Heart left ventricle (tissue), 16 donors: ENCODE measurements around the gene WNT7B. TPM values are rescaled to one million over a fixed set of nuclear protein-coding genes. Genes with fewer than 3 reads are reported as not detected.
A peak's percentile ranks its signal among the peaks of the same experiment; 100 is the strongest.

Source experiments
- ATAC-seq, 4 donors: fragments of 200-7000 bp; cut with Tn5 transposase; one replicate each; pipeline ENCODE4 v1.9.1; 2020 to 2022; ENCODE audit warnings: moderate library complexity in 4 of 4, mild to moderate bottlenecking in 3 of 4, moderate number of reproducible peaks in 1 of 4
- DNase-seq, 5 donors: peaks; one replicate each; pipeline ENCODE4 v3.0.0-alpha.2; 2020
- H3K27ac ChIP-seq, 12 donors: fragments of 200-600 bp; sonication (generic) in 4 of 12; one replicate each; pipeline versions ENCODE4 v1.5.0 to v1.8.0; 2016 to 2022; ENCODE audit warnings: mild to moderate bottlenecking in 2 of 12
- H3K27me3 ChIP-seq, 9 donors: fragments of 200-600 bp; sonication (generic) in 2 of 9; one replicate each; pipeline versions ENCODE4 v1.5.1 to v1.8.0; 2016 to 2022; ENCODE audit warnings: mild to moderate bottlenecking in 3 of 9
- H3K36me3 ChIP-seq, 9 donors: fragments of 200-600 bp; sonication (generic) in 2 of 9; one replicate each; pipeline versions ENCODE4 v1.5.0 to v1.8.0; 2018 to 2022; ENCODE audit warnings: mild to moderate bottlenecking in 2 of 9
- H3K4me1 ChIP-seq, 12 donors: fragments of 200-600 bp; sonication (generic) in 4 of 12; one replicate each; pipeline versions ENCODE4 v1.5.0 to v1.8.0; 2016 to 2022; ENCODE audit warnings: mild to moderate bottlenecking in 3 of 12
- H3K4me3 ChIP-seq, 12 donors: fragments of 200-600 bp; sonication (generic) in 4 of 12; one replicate each; pipeline versions ENCODE4 v1.5.0 to v1.8.0; 2017 to 2022; ENCODE audit warnings: mild to moderate bottlenecking in 9 of 12, moderate library complexity in 4 of 12
- H3K9me3 ChIP-seq, 12 donors: fragments of 200-600 bp; sonication (generic) in 4 of 12; one replicate each; pipeline versions ENCODE4 v1.5.0 to v1.8.0; 2016 to 2022; ENCODE audit warnings: mild to moderate bottlenecking in 1 of 12
- CTCF ChIP-seq, 12 donors: fragments of 200-600 bp; sonication (generic) in 4 of 12; IDR thresholded peaks; one replicate each; pipeline versions ENCODE4 v1.5.0 to v1.8.0; 2018 to 2022; ENCODE audit warnings: antibody characterized with exemption in 12 of 12, mild to moderate bottlenecking in 5 of 12
- POLR2A ChIP-seq, 2 donors: fragments of 450-650 bp; IDR thresholded peaks; one replicate each; pipeline ENCODE4 v1.6.1; 2017; ENCODE audit warnings: antibody characterized with exemption in 2 of 2, mild to moderate bottlenecking in 2 of 2, moderate library complexity in 2 of 2
- WGBS, 4 donors: extraction: QIAGEN DNeasy Blood & Tissue Kit in 2 of 4; methylation state at CpG; one replicate each; pipeline versions ENCODE4 v1.1.5 to v1.1.7; 2013 to 2018; 5-methylcytosine and 5-hydroxymethylcytosine counted together
- intact Hi-C, 10 donors: fragments of 100-400 bp; cut with DNase I; formaldehyde crosslinking; loops; one replicate each; pipeline versions ENCODE4 v1.11.1 to v1.14.2; 2022
- polyA plus RNA-seq, 2 donors: library from polyadenylated mRNA; stranded (reverse); fragments of 200-250 nt; gene quantifications; one replicate each; pipeline ENCODE4 v1.2.3, GENCODE V29; 2013
- total RNA-seq, 9 donors: library from RNA; depleted of rRNA in 2 of 9; stranded (reverse); fragments of >200 nt in 2 of 9; fragmentation: NEBNext Ultra II Directional in 3 of 9; extraction: Animal tissue kit (Norgen Biotek cat#: 25700) in 3 of 9; gene quantifications; one replicate each; pipeline versions ENCODE4 v1.1.0 to v1.2.4, GENCODE V29; 2016 to 2023
- donor health status: ischemic (EF 13 %, LVEDD 7.1; RV severe dilation, severe dysfunction).
- donor health status: healthy with polysubstance abuse.
- donor health status: DM: no; HTN: yes; CAD: no.
- donor health status: DM: no; HTN: no; CAD: no.
- donor health status: ischemic (EF 25% LVEDD 6.9; RV normal size, moderate dysfunction).
- donor health status: ischemic (EF 25% LVEDD 5.7; RV mildly dilated, moderate dysfunction).
- donor health status: healthy.
- donor health status: DM: yes; HTN: yes; CAD: no.
- donor health status: ischemic (EF 35%, LVEDD 5.7; RV mildly dilated, moderate dysfunction).
- donor health status: nonischemic (EF 11% LVEDD 7.7; RV severe dilation, severe dysfunction).
- donor health status: DM: yes; HTN: yes; CAD: no.
- donor health status: PGD.
- donor health status: ischemic (EF 29% LVEDD 5.4; RV normal size, mild dysfunction).
- donor health status: nonischemic (EF 23%, LVEDD 6.1; RV moderate dilation, normal function).

Gene WNT7B
- total and polyA plus RNA-seq, 11 donors = 0.36 TPM; not detected in 10

GRCh38 chr22:45886540-45886939 is 90.4 kb downstream of the WNT7B start:
- H3K36me3 ChIP-seq = no peaks in the 10 kb centered on the region
- no peak for ATAC-seq
- no peak for TF ChIP-seq CTCF (IDR thresholded peaks at IDR 0.05)
- TF ChIP-seq POLR2A (IDR thresholded peaks at IDR 0.05) = no peak
- intact Hi-C loops = no loop called here
- H3K27me3 ChIP-seq = peaks cover 5 to 43% (median 15%) of the 10 kb centered on the region in 9 donors
- H3K9me3 ChIP-seq = no peaks in the 10 kb centered on the region
- WGBS, 4 donors = 85 to 90% (median 88%) methylated on average over 7 of the region's 7 CpGs
- no peak overlapping the region for H3K4me3 ChIP-seq
- no peak overlapping the region for H3K27ac ChIP-seq
- peak in 2 of 5 donors; percentile 8 to 17 for DNase-seq
- peaks cover 0 to 29% (median 2%) of the 10 kb centered on the region in 12 donors for H3K4me1 ChIP-seq

- peak in 1 of 4 donors; percentile 14 for ATAC-seq
- Histone ChIP-seq H3K27ac (no peak overlapping the region), H3K4me1 (peaks cover 0 to 32% (median 4%) of the 10 kb centered on the region in 12 donors), H3K9me3 (no peaks in the 10 kb centered on the region), H3K4me3 (no peak overlapping the region), H3K36me3 (no peaks in the 10 kb centered on the region), H3K27me3 (peaks cover 5 to 47% (median 15%) of the 10 kb centered on the region in 9 donors)
- TF ChIP-seq POLR2A (IDR thresholded peaks at IDR 0.05) (no peak), CTCF (IDR thresholded peaks at IDR 0.05) (no peak)
- WGBS, 4 donors = 32 to 52% (median 37%) methylated on average over 11 to 21 of the region's 21 CpGs
- DNase-seq = peak in 3 of 5 donors; percentile 31 to 61 (median 45)
- intact Hi-C loops = no loop called here
These were observed 91.0 kb downstream of the WNT7B start for GRCh38 chr22:45885941-45886395.

- TF ChIP-seq POLR2A (IDR thresholded peaks at IDR 0.05) = no peak
- TF ChIP-seq CTCF (IDR thresholded peaks at IDR 0.05) = no peak
- Histone ChIP-seq H3K4me3 (no peak overlapping the region), H3K9me3 (no peaks in the 10 kb centered on the region), H3K36me3 (no peaks in the 10 kb centered on the region), H3K27ac (no peak overlapping the region), H3K27me3 (peaks cover 5 to 54% (median 15%) of the 10 kb centered on the region in 9 donors), H3K4me1 (peaks cover 0 to 38% (median 8%) of the 10 kb centered on the region in 12 donors)
- peak in 3 of 5 donors; percentile 13 to 51 (median 24) for DNase-seq
- intact Hi-C loops = no loop called here
- WGBS, 4 donors = 70 to 79% (median 74%) methylated on average over 13 to 16 of the region's 16 CpGs
- no peak for ATAC-seq
These were observed 91.7 kb downstream of the WNT7B start for GRCh38 chr22:45885171-45885840.

GRCh38 chr22:45884201-45885062 is 92.5 kb downstream of the WNT7B start:
- intact Hi-C loops = no loop called here
- peak; percentile 66 to 90 (median 74) for ATAC-seq
- no peak overlapping the region for H3K27ac ChIP-seq
- no peaks in the 10 kb centered on the region for H3K9me3 ChIP-seq
- H3K27me3 ChIP-seq = peaks cover 0 to 53% (median 13%) of the 10 kb centered on the region in 9 donors
- no peak overlapping the region for H3K4me3 ChIP-seq
- no peaks in the 10 kb centered on the region for H3K36me3 ChIP-seq
- TF ChIP-seq CTCF (IDR thresholded peaks at IDR 0.05) (no peak), POLR2A (IDR thresholded peaks at IDR 0.05) (no peak)
- DNase-seq = peak in 4 of 5 donors; percentile 31 to 68 (median 50)
- H3K4me1 ChIP-seq = peaks cover 0 to 40% (median 15%) of the 10 kb centered on the region in 12 donors
- 57 to 70% (median 62%) methylated on average over 19 to 27 of the region's 27 CpGs for WGBS, 4 donors
